ENCODE data around the gene CHCHD3. TPM values are rescaled to one million over a fixed set of nuclear protein-coding genes. Genes with fewer than 3 reads are reported as not detected.

The CHCHD3 gene
- total RNA-seq, 2 experiments from 2014 or later = 83.5 to 83.8 TPM

DNA sequence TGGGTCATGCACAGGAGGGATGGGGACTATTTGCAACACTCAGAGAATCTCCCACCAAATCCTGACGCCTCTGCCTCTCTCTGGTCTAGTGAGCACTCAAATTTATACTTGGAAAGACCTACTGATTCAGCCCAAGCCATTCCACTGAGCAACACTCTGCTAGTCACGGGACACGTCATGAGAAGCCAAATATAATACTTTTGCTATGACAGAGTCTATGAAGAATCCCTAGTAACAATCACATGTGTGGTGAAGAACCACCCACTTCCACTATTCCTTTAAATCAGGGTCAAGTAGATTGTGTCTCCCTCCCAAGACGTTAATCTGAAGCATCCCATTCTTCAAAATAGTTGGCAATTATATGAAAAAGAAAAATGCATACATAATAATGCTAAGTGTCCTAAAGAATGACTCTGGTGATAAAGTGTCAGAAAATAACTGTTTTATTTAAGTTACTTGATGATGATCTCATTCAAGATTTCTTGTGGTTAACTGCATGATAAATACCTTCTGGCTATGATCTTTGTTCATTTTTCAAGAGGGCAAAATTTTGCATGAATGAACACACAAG lies 28.5 kb downstream of the CHCHD3 start:
- Histone ChIP-seq H3K79me2 (ENCODE audit: insufficient read depth, low read depth, low read length) (peaks cover 87% of the 10 kb centered on the region), H3K9me2 (ENCODE audit: insufficient read depth, low read length) (no peaks in the 10 kb centered on the region), H3K27ac (ENCODE audit: low read depth, low read length, poor library complexity, severe bottlenecking) (no peak overlapping the region), H3K4me3 (ENCODE audit: low read depth, low read length, poor library complexity, severe bottlenecking) (no peak overlapping the region), H3K36me3 (ENCODE audit: insufficient read depth, low read length) (peaks cover 10% of the 10 kb centered on the region), H3K4me1 (ENCODE audit: insufficient read depth, low read length, poor library complexity, severe bottlenecking) (peaks cover 18% of the 10 kb centered on the region), H2AFZ (ENCODE audit: low read length) (no peak overlapping the region), H3K4me2 (ENCODE audit: low read length) (no peak overlapping the region), H4K20me1 (ENCODE audit: insufficient read depth, low read length) (peaks cover 35% of the 10 kb centered on the region), H3K9me3 (ENCODE audit: low read length) (no peaks in the 10 kb centered on the region)
- intact Hi-C loops (cut with micrococcal nuclease; ENCODE audit: unreplicated experiment) = no loop called here
- CTCF ChIA-PET (ENCODE audit: unreplicated experiment) = no interaction called here
- DNase-seq (ENCODE audit: low spot score) = no peak
- BruUV-seq (replicated peaks) = no TSS peak
- POLR2A ChIA-PET = no interaction called here
- TF ChIP-seq CTCF (conservative IDR thresholded peaks at IDR 0.05; ENCODE audit: low read length) = no peak
- TF ChIP-seq EZH2phosphoT487 (IDR thresholded peaks at IDR 0.05; ENCODE audit: borderline replicate concordance, low read depth, low read length) = no peak

- H4K20me1 ChIP-seq (ENCODE audit: insufficient read depth, low read length) = peaks cover 35% of the 10 kb centered on the region
- H2AFZ ChIP-seq (ENCODE audit: low read length) = no peak overlapping the region
- no peak overlapping the region for H3K4me3 ChIP-seq (ENCODE audit: low read depth, low read length, poor library complexity, severe bottlenecking)
- ChIA-PET CTCF (ENCODE audit: unreplicated experiment) (no interaction called here), POLR2A (interaction anchor here (0.5 to 1.8 kb wide), 6 partner anchors 18 to 81 kb away, joined by 3 to 6 read pairs (median 3); no protein-coding TSS in a partner anchor)
- peaks cover 18% of the 10 kb centered on the region for H3K4me1 ChIP-seq (ENCODE audit: insufficient read depth, low read length, poor library complexity, severe bottlenecking)
- H3K9me3 ChIP-seq (ENCODE audit: low read length) = no peaks in the 10 kb centered on the region
- no peak overlapping the region for H3K27ac ChIP-seq (ENCODE audit: low read depth, low read length, poor library complexity, severe bottlenecking)
- peaks cover 87% of the 10 kb centered on the region for H3K79me2 ChIP-seq (ENCODE audit: insufficient read depth, low read depth, low read length)
- no peak for DNase-seq (ENCODE audit: low spot score)
- BruUV-seq (replicated peaks) = no TSS peak
- no peak overlapping the region for H3K4me2 ChIP-seq (ENCODE audit: low read length)
- TF ChIP-seq CTCF (conservative IDR thresholded peaks at IDR 0.05; ENCODE audit: low read length) = no peak
- TF ChIP-seq EZH2phosphoT487 (IDR thresholded peaks at IDR 0.05; ENCODE audit: borderline replicate concordance, low read depth, low read length) = no peak
- H3K9me2 ChIP-seq (ENCODE audit: insufficient read depth, low read length) = no peaks in the 10 kb centered on the region
- peaks cover 10% of the 10 kb centered on the region for H3K36me3 ChIP-seq (ENCODE audit: insufficient read depth, low read length)
- intact Hi-C loops (cut with micrococcal nuclease; ENCODE audit: unreplicated experiment) = no loop called here
Observed at GRCh38 chr7:133052826-133053225, 29.1 kb downstream of the CHCHD3 start.

- no peak for TF ChIP-seq CTCF (conservative IDR thresholded peaks at IDR 0.05; ENCODE audit: low read length)
- TF ChIP-seq EZH2phosphoT487 (IDR thresholded peaks at IDR 0.05; ENCODE audit: borderline replicate concordance, low read depth, low read length) = no peak
- no peaks in the 10 kb centered on the region for H3K9me2 ChIP-seq (ENCODE audit: insufficient read depth, low read length)
- ChIA-PET CTCF (ENCODE audit: unreplicated experiment) (no interaction called here), POLR2A (interaction anchor here (0.5 to 1.8 kb wide), 6 partner anchors 17 to 82 kb away, joined by 3 to 6 read pairs (median 3); no protein-coding TSS in a partner anchor)
- peaks cover 11% of the 10 kb centered on the region for H3K36me3 ChIP-seq (ENCODE audit: insufficient read depth, low read length)
- BruUV-seq (replicated peaks) = no TSS peak
- H2AFZ ChIP-seq (ENCODE audit: low read length) = no peak overlapping the region
- peaks cover 35% of the 10 kb centered on the region for H4K20me1 ChIP-seq (ENCODE audit: insufficient read depth, low read length)
- intact Hi-C loops (cut with micrococcal nuclease; ENCODE audit: unreplicated experiment) = no loop called here
- H3K4me2 ChIP-seq (ENCODE audit: low read length) = no peak overlapping the region
- H3K4me1 ChIP-seq (ENCODE audit: insufficient read depth, low read length, poor library complexity, severe bottlenecking) = peaks cover 18% of the 10 kb centered on the region
- H3K27ac ChIP-seq (ENCODE audit: low read depth, low read length, poor library complexity, severe bottlenecking) = no peak overlapping the region
- no peak for DNase-seq (ENCODE audit: low spot score)
- H3K79me2 ChIP-seq (ENCODE audit: insufficient read depth, low read depth, low read length) = peaks cover 86% of the 10 kb centered on the region
- H3K4me3 ChIP-seq (ENCODE audit: low read depth, low read length, poor library complexity, severe bottlenecking) = no peak overlapping the region
- no peaks in the 10 kb centered on the region for H3K9me3 ChIP-seq (ENCODE audit: low read length)
Observed at GRCh38 chr7:133052401-133052756, 29.5 kb downstream of the CHCHD3 start.
